TTC549 (cell line): ENCODE data around the gene SLC7A10.

Source experiments
- FAIRE-seq: peaks from 2 replicates; lab custom pipeline; 2012; peaks lifted over from hg19 to GRCh38; lab: Jason Lieb, UNC

Gene SLC7A10

DNA sequence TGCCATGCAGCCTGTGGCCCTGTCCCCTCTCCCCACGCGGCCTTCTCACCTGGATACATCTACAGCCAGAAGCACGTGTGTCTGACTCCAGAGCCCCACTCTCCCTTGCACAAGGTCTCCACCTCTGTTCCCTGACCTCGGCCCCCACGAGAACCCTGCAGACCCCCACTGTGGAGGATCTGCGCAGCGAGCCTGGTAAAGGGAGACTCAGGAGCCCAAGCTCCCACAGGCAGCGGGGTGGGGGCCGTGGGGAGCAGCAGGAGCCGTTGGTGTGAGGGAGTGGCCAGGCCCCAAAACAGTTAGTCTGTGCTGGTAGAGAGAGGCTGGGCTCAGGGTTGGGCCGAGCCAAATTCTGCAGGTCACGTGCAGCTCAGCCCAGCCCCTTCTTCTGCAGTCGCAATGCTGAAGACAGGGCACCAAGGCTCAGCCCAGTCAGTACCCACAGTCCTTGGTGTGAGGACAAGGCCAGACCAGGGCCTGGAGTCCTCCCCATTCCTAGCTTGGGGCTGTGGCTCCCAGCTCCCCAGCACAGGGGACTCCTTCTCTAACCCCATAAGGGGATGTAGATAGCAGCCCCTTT, 28.7 kb upstream of the SLC7A10 start:
- no peak for FAIRE-seq

- FAIRE-seq = no peak
These were observed 27.3 kb upstream of the SLC7A10 start for GRCh38 chr19:33252971-33253370.

DNA sequence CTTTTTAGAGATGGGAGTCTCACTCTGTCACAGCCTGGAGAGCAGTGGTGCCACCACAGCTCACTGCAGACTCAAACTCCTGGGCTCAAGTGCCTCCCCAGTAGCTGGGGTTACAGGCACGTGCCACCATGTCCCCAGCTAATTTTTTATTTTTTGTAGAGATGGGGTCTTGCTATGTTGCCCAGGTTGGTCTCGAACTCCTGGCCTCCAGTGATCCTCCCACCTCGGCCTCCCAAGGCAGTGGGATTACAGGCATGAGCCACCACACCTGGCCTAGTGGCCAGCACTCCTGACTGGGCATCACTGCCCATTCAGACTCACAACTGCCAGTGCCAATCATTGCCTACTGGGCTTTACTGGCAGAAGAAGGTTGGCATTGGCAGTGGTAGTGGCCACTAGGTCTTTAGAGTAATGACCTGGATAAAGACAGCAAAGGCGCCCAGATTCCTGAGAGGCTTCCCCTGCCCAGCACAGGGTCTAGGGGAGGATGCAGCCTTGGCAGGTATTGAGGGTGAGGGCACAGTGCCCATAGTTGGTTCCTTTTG, 26.8 kb upstream of the SLC7A10 start:
- no peak for FAIRE-seq

- FAIRE-seq = no peak
These were observed 26.0 kb upstream of the SLC7A10 start for GRCh38 chr19:33251526-33252090.

DNA sequence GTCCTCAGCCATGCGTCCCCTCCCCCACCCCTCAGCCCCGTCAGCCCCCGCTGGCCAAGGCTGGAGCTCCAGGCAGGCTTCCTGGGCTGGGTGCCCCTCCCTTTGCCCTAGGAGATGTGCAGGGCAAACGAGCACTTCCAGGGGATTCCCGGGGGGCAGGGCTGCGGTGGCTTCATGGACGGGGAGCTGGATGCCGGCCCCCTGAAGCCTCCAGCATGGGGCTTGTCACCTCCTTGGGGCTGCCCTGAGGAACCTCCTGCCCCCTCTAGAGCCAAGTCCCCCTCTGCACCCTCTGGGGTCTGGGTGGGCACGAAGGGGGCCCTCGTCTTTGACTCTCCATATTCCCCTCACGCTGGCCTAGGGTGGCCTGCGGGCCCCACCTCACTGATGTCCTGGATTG, 25.4 kb upstream of the SLC7A10 start:
- FAIRE-seq = no peak

DNA sequence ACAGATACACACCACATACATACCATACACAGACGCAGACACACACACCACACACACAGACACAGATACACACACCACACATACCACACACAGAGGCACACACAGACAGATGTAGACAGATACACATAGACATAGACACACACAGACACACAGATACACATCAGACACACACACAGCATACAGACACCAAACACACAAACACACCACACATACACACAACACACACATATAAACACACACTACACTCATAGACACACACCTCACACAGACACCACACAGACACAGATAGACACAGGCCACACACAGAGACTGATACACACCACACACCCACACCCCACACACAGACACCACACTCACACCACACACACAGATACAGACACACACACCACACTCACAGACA, 24.9 kb upstream of the SLC7A10 start:
- FAIRE-seq = no peak

DNA sequence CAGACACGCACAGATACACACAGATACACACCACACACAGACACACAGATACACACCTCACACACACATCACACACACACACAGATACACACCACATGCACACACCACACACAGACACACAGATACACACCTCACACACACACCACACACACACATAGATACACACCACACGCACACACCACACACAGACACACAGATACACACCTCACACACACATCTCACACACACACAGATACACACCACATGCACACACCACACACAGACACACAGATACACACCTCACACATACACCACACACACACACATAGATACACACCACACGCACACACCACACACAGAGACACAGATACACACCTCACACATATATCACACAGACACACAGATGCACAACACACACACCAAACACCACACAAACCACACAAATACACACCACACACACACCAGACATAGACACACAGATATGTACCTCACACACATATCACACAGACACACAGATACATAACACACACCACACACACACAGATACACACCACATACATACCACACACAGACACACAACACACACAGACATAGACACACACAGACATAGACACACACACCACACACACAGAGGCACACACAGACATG, 24.2 kb upstream of the SLC7A10 start:
- FAIRE-seq = no peak

- no peak for FAIRE-seq
These were observed 23.4 kb upstream of the SLC7A10 start for GRCh38 chr19:33248954-33249613.

GRCh38 chr19:33248553-33248953, 22.9 kb upstream of the SLC7A10 start:
- no peak for FAIRE-seq

DNA sequence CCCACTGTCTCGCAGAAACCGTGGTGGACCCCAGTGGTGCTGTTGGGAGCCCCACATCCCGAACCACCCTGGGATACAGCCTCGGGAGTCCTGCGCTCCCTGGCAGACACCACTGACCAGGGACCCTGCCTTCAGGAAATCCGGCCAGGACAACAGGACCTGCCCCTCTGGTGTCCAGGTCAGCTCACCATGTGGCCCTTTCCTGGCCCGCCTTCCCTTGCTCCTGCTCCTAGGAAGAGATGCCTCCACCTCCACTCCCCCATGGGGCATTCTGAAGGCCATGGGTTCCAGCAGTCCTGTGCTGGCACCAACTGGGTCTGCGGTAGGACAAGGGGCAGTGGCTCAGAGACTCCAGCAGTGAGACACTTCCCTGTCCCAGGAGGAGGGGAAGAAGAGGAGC, 22.5 kb upstream of the SLC7A10 start:
- FAIRE-seq = no peak

- FAIRE-seq = no peak
These were observed 21.8 kb upstream of the SLC7A10 start for GRCh38 chr19:33247441-33247819.

DNA sequence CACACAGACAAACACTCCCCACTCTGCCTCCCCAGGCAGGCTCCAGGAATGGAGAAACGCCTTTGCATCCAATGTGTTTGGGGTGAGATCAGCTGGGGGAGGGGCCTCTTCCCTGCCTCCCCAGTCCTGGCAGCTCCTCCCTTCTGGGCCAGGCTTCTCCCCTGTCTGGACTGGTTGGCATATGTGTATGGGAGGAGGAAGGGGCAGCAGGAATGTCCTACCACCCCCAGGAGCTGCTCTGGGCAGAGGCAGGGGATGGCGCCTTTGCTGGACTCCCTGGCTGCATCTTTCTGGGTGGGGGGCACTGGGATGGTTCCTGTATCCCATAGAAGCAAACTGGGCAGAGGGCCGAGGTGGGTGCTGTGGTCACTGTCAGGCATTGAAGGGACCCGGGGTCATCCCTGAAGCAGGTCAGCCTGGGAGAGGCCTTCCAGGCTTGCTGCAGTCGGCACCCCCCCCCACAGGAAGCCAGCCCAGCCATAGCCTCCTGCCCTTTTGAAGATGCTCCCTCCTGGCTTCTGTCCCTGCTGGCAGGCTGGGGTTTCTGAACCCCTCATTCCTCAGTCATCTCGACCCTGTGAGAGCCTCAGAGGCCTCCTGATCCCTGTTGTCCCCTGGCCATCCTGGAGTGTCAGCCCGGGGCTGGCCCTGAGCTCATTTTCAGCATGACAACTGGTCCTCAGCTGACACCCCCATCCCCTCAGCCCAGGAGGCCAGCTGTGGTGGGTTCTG, 21.2 kb upstream of the SLC7A10 start:
- no peak for FAIRE-seq

DNA sequence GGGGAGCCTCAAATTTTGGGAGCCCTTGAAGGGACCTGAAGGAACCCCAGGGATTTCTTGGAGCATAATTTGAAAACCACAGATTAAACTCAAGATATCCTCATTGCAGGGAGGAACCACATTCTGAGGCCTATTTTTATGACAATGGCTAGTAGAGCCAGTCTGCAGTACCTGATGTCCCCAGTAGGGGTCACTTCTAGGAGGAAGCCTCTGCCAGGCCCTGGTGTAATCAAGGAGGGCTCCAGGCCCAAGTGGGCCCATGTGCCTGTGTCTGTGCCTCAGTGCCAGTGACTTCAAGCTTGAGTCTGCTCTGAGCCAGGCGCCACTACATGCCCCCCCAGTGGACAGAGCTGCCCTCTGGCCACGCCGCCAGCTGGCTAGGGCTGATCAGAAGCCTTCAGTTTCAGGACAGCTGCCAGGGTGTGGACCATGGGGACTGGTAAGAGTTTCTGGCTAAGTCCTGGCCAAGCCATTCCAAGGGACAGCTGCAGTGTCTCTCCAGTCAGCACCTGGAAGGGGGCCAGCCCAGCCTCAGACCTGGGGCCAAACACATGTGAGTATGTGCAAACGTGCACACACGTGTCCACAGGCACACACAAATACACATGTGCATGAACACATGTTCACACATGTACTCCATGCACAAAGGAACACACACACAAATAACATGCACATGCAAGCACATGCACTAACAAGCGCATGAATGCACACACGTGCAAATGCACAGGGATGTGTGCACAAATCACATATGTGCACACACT, 20.5 kb upstream of the SLC7A10 start:
- FAIRE-seq = no peak

DNA sequence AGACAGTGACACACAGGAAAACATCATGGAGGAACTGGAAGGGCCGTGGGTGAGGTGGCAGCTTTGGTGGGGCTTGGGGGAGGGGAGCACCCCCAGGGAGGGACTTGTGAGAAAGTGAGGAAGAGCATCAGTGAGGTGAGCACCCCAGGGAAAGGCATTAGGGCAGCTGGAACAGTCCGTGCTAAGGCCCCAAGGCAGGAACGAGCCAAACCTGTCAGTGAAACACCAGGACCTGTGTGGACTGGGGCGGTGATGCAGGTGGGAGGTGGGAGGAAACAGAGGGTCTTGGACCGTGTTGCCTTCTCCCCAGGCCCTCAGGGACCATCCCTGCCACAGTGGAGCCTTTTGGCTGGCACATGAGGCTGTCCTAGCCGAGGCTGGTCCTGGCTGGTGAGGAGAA, 17.3 kb upstream of the SLC7A10 start:
- no peak for FAIRE-seq

- no peak for FAIRE-seq
These were observed 16.5 kb upstream of the SLC7A10 start for GRCh38 chr19:33242131-33242530.

DNA sequence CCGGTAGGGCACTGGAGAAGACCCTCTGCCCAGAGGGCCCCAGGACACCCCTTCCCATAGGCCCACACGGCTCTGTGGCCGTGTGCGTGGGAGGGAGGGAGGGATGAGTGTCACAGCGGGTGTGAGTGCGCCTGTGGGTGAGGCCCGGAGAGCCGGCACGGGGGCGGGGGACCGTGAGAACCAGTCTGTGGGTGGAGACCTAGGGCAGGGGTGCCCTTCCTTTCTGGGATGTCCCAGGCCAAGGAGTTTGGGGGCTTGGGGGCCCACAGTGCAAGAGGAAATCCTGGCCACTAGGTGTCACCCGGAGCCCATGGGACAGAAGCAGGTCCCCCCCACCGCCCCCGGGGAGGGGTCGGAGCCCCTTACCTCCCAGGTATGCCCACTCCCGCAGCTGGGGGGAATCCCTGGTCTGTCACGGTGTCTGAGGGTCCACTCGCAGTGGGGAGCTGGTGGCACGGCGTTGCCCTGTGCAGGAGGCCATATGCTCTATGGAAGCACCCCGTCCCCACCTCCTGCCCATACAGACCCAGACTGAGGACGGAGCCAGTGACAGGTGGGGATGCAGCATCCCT, 16.0 kb upstream of the SLC7A10 start:
- FAIRE-seq = no peak

- FAIRE-seq = no peak
These were observed 15.5 kb upstream of the SLC7A10 start for GRCh38 chr19:33241091-33241529.

- no peak for FAIRE-seq
These were observed 14.6 kb upstream of the SLC7A10 start for GRCh38 chr19:33240181-33240771.

- no peak for FAIRE-seq
These were observed 13.7 kb upstream of the SLC7A10 start for GRCh38 chr19:33239223-33239975.

DNA sequence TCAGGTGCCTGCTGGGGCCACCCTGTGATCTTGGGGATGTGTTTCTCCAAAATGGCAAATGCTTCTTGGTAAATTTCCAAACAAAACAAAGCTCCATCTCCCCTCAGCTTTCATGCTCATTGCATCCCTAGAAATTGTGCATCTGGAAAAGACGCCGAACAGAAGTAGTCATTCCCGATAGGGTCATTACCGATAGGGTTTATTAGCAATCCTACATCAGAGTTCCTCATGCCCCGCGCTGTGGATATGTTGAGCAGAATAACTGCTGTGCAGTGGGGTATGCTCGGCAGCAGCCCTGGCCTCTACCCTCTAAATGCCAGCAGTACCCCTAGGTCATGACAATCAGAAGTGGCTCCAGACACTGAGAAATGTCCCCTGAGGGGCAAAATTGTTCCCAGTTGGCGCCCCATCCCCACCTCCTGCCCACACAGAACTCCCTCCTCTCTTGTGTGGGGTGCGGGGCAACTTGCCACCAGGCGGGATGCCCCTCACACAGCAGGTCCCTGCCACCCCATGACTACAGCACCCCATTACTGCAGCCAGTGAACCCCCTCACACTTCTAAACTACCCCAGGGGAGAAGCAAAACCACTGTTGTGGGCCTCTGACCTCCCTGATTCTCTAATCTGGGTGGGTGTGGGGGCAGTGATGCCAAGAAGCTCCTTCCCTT, 13.0 kb upstream of the SLC7A10 start:
- FAIRE-seq = no peak
